GM12878 (cell line): ENCODE measurements around the gene CLPSL1.

ENCODE experiments used
- BRCA1 ChIP-seq: IDR thresholded peaks from 2 replicates; pipeline ENCODE4 v1.6.1; 2011; ENCODE audit warnings: low read depth, low read length, improper control_type of control experiment
- EZH2 ChIP-seq: IDR thresholded peaks from 2 replicates; pipeline ENCODE4 v1.6.1; 2012; ENCODE audit warnings: low read depth, mild to moderate bottlenecking, control low read depth, inconsistent platforms, low read length, borderline replicate concordance; ENCODE audit not compliant: control insufficient read depth
- MXI1 ChIP-seq: fragments of 150-350 bp; IDR thresholded peaks from 2 replicates; pipeline ENCODE4 v1.6.1; 2011; ENCODE audit warnings: low read depth, mild to moderate bottlenecking, inconsistent platforms, low read length, improper control_type of control experiment
- NRF1 ChIP-seq: conservative IDR thresholded peaks from 2 replicates; pipeline ENCODE4 v1.6.1; 2011; ENCODE audit warnings: mild to moderate bottlenecking, low read depth, low read length, improper control_type of control experiment
- RBBP5 ChIP-seq: fragments of 200-600 bp; sonication (generic); conservative IDR thresholded peaks from 2 replicates; pipeline ENCODE4 v1.6.1; 2016
- SMARCA5 ChIP-seq: fragments of 450-650 bp; IDR thresholded peaks from 2 replicates; pipeline ENCODE4 v1.6.1; 2017; ENCODE audit warnings: mild to moderate bottlenecking
- SMC3 ChIP-seq: IDR thresholded peaks from 2 replicates; pipeline ENCODE4 v1.6.1; 2011; ENCODE audit warnings: low read length, improper control_type of control experiment, borderline replicate concordance
- STAT1 ChIP-seq: fragments of 450-650 bp; conservative IDR thresholded peaks from 2 replicates; pipeline ENCODE4 v1.6.1; 2014; ENCODE audit warnings: antibody characterized with exemption, mild to moderate bottlenecking
- TF ChIP-seq, protein P1 (sequence below), 3 experiments: IDR thresholded peaks in 2 of 3; conservative IDR thresholded peaks in 1 of 3; 2 replicates each; pipeline ENCODE4 v1.5.1; 2011; ENCODE audit warnings: low read depth in 3 of 3, low read length in 3 of 3, mild to moderate bottlenecking in 3 of 3, control low read depth in 2 of 3, moderate library complexity in 2 of 3, inconsistent platforms in 1 of 3, mixed read lengths in 1 of 3; ENCODE audit not compliant: control insufficient read depth in 2 of 3, insufficient read depth in 1 of 3; ENCODE audit errors: extremely low read depth in 1 of 3
- TF ChIP-seq, protein P2 (sequence below): IDR thresholded peaks from 2 replicates; pipeline ENCODE4 v1.6.1; 2011; ENCODE audit warnings: mild to moderate bottlenecking, low read depth, low read length, moderate library complexity; ENCODE audit not compliant: insufficient replicate concordance
- TF ChIP-seq, protein P3 (sequence below): fragments of 450-650 bp; formaldehyde crosslinking; IDR thresholded peaks from 2 replicates; pipeline ENCODE4 v1.4.0; 2022; ENCODE audit warnings: mild to moderate bottlenecking, moderate library complexity

DNA sequence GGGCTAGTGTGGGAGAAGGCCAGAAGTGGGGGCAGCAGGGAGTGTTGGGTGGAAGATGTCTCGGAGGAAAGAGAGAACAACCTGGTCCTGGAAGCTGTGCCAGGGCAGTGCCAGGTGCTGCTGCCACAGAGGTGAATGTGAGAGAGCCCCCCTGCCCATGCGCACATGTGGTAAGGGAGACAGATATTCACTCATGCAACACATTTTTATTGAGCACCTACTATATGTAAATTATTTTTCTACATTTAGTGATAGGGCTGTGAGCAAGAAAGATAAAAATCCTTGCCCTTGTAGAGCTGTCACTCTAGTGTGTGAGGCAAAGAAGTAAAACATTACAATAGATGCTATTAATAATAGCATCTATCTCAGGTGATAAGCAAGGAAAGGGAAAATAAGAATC is 471 bp downstream of the CLPSL1 start:
- TF ChIP-seq MXI1 (no peak), RBBP5 (no peak), STAT1 (no peak), SMARCA5 (no peak), BRCA1 (no peak), SMC3 (no peak), NRF1 (no peak), EZH2 (no peak)
- TF ChIP-seq, protein P1, sequence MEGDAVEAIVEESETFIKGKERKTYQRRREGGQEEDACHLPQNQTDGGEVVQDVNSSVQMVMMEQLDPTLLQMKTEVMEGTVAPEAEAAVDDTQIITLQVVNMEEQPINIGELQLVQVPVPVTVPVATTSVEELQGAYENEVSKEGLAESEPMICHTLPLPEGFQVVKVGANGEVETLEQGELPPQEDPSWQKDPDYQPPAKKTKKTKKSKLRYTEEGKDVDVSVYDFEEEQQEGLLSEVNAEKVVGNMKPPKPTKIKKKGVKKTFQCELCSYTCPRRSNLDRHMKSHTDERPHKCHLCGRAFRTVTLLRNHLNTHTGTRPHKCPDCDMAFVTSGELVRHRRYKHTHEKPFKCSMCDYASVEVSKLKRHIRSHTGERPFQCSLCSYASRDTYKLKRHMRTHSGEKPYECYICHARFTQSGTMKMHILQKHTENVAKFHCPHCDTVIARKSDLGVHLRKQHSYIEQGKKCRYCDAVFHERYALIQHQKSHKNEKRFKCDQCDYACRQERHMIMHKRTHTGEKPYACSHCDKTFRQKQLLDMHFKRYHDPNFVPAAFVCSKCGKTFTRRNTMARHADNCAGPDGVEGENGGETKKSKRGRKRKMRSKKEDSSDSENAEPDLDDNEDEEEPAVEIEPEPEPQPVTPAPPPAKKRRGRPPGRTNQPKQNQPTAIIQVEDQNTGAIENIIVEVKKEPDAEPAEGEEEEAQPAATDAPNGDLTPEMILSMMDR (IDR thresholded peaks at IDR 0.05 in 2 of 3, conservative IDR thresholded peaks at IDR 0.05 in 1 of 3; ENCODE audit: control insufficient read depth in 2 of 3, extremely low read depth in 1 of 3, insufficient read depth in 1 of 3, low read depth in 3 of 3, low read length in 3 of 3), result no peak
- TF ChIP-seq, protein P2, sequence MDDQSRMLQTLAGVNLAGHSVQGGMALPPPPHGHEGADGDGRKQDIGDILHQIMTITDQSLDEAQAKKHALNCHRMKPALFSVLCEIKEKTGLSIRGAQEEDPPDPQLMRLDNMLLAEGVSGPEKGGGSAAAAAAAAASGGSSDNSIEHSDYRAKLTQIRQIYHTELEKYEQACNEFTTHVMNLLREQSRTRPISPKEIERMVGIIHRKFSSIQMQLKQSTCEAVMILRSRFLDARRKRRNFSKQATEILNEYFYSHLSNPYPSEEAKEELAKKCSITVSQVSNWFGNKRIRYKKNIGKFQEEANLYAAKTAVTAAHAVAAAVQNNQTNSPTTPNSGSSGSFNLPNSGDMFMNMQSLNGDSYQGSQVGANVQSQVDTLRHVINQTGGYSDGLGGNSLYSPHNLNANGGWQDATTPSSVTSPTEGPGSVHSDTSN, result no peak
- TF ChIP-seq, protein P3, sequence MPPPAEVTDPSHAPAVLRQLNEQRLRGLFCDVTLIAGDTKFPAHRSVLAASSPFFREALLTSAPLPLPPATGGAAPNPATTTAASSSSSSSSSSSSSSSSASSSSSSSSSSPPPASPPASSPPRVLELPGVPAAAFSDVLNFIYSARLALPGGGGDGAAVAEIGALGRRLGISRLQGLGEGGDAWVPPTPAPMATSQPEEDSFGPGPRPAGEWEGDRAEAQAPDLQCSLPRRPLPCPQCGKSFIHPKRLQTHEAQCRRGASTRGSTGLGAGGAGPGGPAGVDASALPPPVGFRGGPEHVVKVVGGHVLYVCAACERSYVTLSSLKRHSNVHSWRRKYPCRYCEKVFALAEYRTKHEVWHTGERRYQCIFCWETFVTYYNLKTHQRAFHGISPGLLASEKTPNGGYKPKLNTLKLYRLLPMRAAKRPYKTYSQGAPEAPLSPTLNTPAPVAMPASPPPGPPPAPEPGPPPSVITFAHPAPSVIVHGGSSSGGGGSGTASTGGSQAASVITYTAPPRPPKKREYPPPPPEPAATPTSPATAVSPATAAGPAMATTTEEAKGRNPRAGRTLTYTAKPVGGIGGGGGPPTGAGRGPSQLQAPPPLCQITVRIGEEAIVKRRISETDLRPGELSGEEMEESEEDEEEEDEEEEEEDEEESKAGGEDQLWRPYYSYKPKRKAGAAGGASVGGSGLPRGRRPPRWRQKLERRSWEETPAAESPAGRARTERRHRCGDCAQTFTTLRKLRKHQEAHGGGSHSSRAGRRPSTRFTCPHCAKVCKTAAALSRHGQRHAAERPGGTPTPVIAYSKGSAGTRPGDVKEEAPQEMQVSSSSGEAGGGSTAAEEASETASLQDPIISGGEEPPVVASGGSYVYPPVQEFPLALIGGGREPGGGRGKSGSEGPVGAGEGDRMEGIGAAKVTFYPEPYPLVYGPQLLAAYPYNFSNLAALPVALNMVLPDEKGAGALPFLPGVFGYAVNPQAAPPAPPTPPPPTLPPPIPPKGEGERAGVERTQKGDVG (CRISPR knock-in tag), result no peak
